Thoracic aorta (tissue), 2 donors: ENCODE measurements around the gene INPP5A. TPM values are rescaled to one million over a fixed set of nuclear protein-coding genes. Genes with fewer than 3 reads are reported as not detected.
A peak's percentile ranks its signal among the peaks of the same experiment; 100 is the strongest.

Source experiments
- ATAC-seq: fragments of 150-250 bp; one replicate; pipeline ENCODE4 v1.8.0; 2017; ENCODE audit warnings: low read depth; ENCODE audit not compliant: insufficient number of reproducible peaks, low FRiP score
- DNase-seq: peaks from one replicate; pipeline ENCODE4 v3.0.0-alpha.2; 2020; ENCODE audit warnings: low spot score
- H3K27ac ChIP-seq, 2 donors: fragments of 200-600 bp; sonication (generic); 1 replicate in 1 of 2; 2 replicates in 1 of 2; pipeline ENCODE4 v1.5.1; 2016; ENCODE audit warnings: mild to moderate bottlenecking in 2 of 2, moderate library complexity in 2 of 2
- H3K27me3 ChIP-seq: fragments of 200-600 bp; sonication (generic); replicated peaks from 2 replicates; pipeline ENCODE4 v1.6.0; 2016; ENCODE audit warnings: mild to moderate bottlenecking; ENCODE audit not compliant: insufficient read depth
- H3K36me3 ChIP-seq: fragments of 200-600 bp; sonication (generic); one replicate; pipeline ENCODE4 v1.5.1; 2016
- H3K4me1 ChIP-seq, 2 donors: fragments of 200-600 bp; sonication (generic); 1 replicate in 1 of 2; 2 replicates in 1 of 2; pipeline versions ENCODE4 v1.5.1 to v1.6.0; 2016; ENCODE audit warnings: low read depth in 2 of 2, mild to moderate bottlenecking in 1 of 2; ENCODE audit not compliant: control insufficient read depth in 1 of 2
- H3K4me3 ChIP-seq: fragments of 200-600 bp; sonication (generic); 2 replicates; pipeline ENCODE4 v1.5.1; 2016; ENCODE audit warnings: mild to moderate bottlenecking
- H3K9me3 ChIP-seq: fragments of 200-600 bp; sonication (generic); 2 replicates; pipeline ENCODE4 v1.5.1; 2016
- CTCF ChIP-seq: fragments of 200-600 bp; sonication (generic); IDR thresholded peaks from one replicate; pipeline ENCODE4 v1.5.1; 2019; ENCODE audit warnings: antibody characterized with exemption
- total RNA-seq, 2 donors: library from RNA; depleted of rRNA; stranded (reverse); fragments of >200 nt; gene quantifications; one replicate each; pipeline versions ENCODE4 v1.1.0 to v1.2.3, GENCODE V29; 2016

The INPP5A gene
- total RNA-seq, 2 donors from 2014 or later: 120 to 142 TPM

GRCh38 chr10:132630666-132631337 is 93.2 kb downstream of the INPP5A start:
- H3K9me3 ChIP-seq: no peaks in the 10 kb centered on the region
- no peaks in the 10 kb centered on the region for H3K27me3 ChIP-seq
- no peaks in the 10 kb centered on the region for H3K36me3 ChIP-seq
- H3K4me1 ChIP-seq: peaks cover 55 to 93% of the 10 kb centered on the region in 2 donors
- peak; percentile 55 for DNase-seq
- TF ChIP-seq CTCF: no peak
- peak overlapping the region; percentile 90 to 99 for H3K27ac ChIP-seq
- no peak overlapping the region for H3K4me3 ChIP-seq
- ATAC-seq: peak; percentile 65

GRCh38 chr10:132631338-132631735 is 93.8 kb downstream of the INPP5A start:
- Histone ChIP-seq H3K4me1 (peaks cover 55 to 98% of the 10 kb centered on the region in 2 donors), H3K27ac (peak overlapping the region; percentile 90 to 99), H3K27me3 (no peaks in the 10 kb centered on the region), H3K4me3 (no peak overlapping the region), H3K9me3 (no peaks in the 10 kb centered on the region), H3K36me3 (no peaks in the 10 kb centered on the region)
- TF ChIP-seq CTCF: no peak
- ATAC-seq (peak; percentile 57), DNase-seq (peak; percentile 56)

GRCh38 chr10:132632091-132632561 is 94.5 kb downstream of the INPP5A start:
- Histone ChIP-seq H3K4me1 (peaks cover 55 to 98% of the 10 kb centered on the region in 2 donors), H3K27ac (peak overlapping the region; percentile 90 to 99), H3K27me3 (no peaks in the 10 kb centered on the region), H3K4me3 (peak overlapping the region; percentile 21), H3K9me3 (no peaks in the 10 kb centered on the region), H3K36me3 (no peaks in the 10 kb centered on the region)
- no peak for ATAC-seq
- no peak for DNase-seq
- TF ChIP-seq CTCF: no peak

- H3K27me3 ChIP-seq: no peaks in the 10 kb centered on the region
- peak overlapping the region; percentile 27 for H3K4me3 ChIP-seq
- ATAC-seq (peak; percentile 3), DNase-seq (no peak)
- H3K27ac ChIP-seq: peak overlapping the region; percentile 90 to 99
- H3K9me3 ChIP-seq: no peaks in the 10 kb centered on the region
- no peaks in the 10 kb centered on the region for H3K36me3 ChIP-seq
- TF ChIP-seq CTCF: no peak
- H3K4me1 ChIP-seq: peaks cover 54 to 98% of the 10 kb centered on the region in 2 donors
These were observed 95.5 kb downstream of the INPP5A start for GRCh38 chr10:132632851-132633684.
